IMR-90 (cell line): ENCODE results near the gene JKAMP. TPM values are rescaled to one million over a fixed set of nuclear protein-coding genes. Genes with fewer than 3 reads are reported as not detected.

Experiments used
- ATAC-seq: fragments of 200-7000 bp; cut with Tn5 transposase; 2 replicates; pipeline ENCODE4 v1.9.1; 2020; ENCODE audit warnings: low read depth, mild to moderate bottlenecking, moderate library complexity
- BruUV-seq: library from RNA; stranded (reverse); fragments of 400-500 nt; replicated peaks from 2 replicates; lab custom pipeline; 2021; lab: Mats Ljungman, UMichigan
- CTCF ChIA-PET: fragments of 300-600 bp; formaldehyde crosslinking; extraction: SDS; loops from one replicate; lab custom pipeline; 2021; ENCODE audit warnings: antibody characterized with exemption; lab: Yijun Ruan, JAX
- POLR2A ChIA-PET: fragments of 300-600 bp; sonication (Branson Sonifier 250); formaldehyde crosslinking; loops from one replicate; lab custom pipeline; 2022; ENCODE audit warnings: antibody characterized with exemption; ENCODE audit not compliant: unreplicated experiment; lab: Charles Lee
- DNase-seq: peaks from one replicate; pipeline ENCODE4 v3.0.0; 2013
- H2AFZ ChIP-seq: replicated peaks from 2 replicates; pipeline ENCODE3; 2013; ENCODE audit warnings: low read length, mild to moderate bottlenecking; ENCODE audit not compliant: poor library complexity
- H2AK5ac ChIP-seq: 2 replicates; pipeline ENCODE4 v1.6.1; 2013; ENCODE audit warnings: low read depth, low read length, inconsistent platforms
- H2AK9ac ChIP-seq: replicated peaks from 2 replicates; pipeline ENCODE3; 2013; ENCODE audit warnings: mild to moderate bottlenecking, low read depth, low read length, moderate library complexity; ENCODE audit not compliant: poor library complexity
- H2BK120ac ChIP-seq: 2 replicates; pipeline ENCODE4 v1.6.1; 2013; ENCODE audit warnings: low read depth, low read length, inconsistent platforms
- H2BK15ac ChIP-seq: 3 replicates; pipeline ENCODE4 v1.6.1; 2013; ENCODE audit warnings: low read depth, low read length, inconsistent platforms
- H2BK20ac ChIP-seq: 2 replicates; pipeline ENCODE4 v1.6.1; 2013; ENCODE audit warnings: low read depth, mild to moderate bottlenecking, inconsistent platforms, low read length, moderate library complexity
- H2BK5ac ChIP-seq: 2 replicates; pipeline ENCODE4 v1.6.1; 2013; ENCODE audit warnings: mild to moderate bottlenecking, low read depth, low read length, inconsistent platforms; ENCODE audit not compliant: poor library complexity, severe bottlenecking
- H3K14ac ChIP-seq: replicated peaks from 2 replicates; pipeline ENCODE4 v1.6.1; 2013; ENCODE audit warnings: low read depth, low read length, inconsistent platforms
- H3K18ac ChIP-seq: 2 replicates; pipeline ENCODE4 v1.6.1; 2013; ENCODE audit warnings: low read depth, low read length, control low read depth
- H3K23ac ChIP-seq: 2 replicates; pipeline ENCODE4 v1.6.1; 2013; ENCODE audit warnings: low read depth, low read length, inconsistent platforms
- H3K27ac ChIP-seq: 2 replicates; pipeline ENCODE4 v1.5.1; 2013; ENCODE audit warnings: mild to moderate bottlenecking, control low read depth, low read length; ENCODE audit not compliant: insufficient read depth
- H3K27me3 ChIP-seq: 2 replicates; pipeline ENCODE4 v1.6.1; 2013; ENCODE audit warnings: low read length; ENCODE audit not compliant: control insufficient read depth, insufficient read depth
- H3K36me3 ChIP-seq: 2 replicates; pipeline ENCODE4 v1.6.1; 2013; ENCODE audit warnings: low read length, mixed read lengths; ENCODE audit not compliant: control insufficient read depth, insufficient read depth
- H3K4ac ChIP-seq: 2 replicates; pipeline ENCODE4 v1.6.1; 2013; ENCODE audit warnings: low read depth, low read length, inconsistent platforms
- H3K4me1 ChIP-seq: 2 replicates; pipeline ENCODE4 v1.6.1; 2013; ENCODE audit warnings: low read length, mixed read lengths; ENCODE audit not compliant: control insufficient read depth, insufficient read depth
- H3K4me2 ChIP-seq: 2 replicates; pipeline ENCODE4 v1.6.1; 2013; ENCODE audit warnings: low read depth, mild to moderate bottlenecking, control low read depth, low read length, moderate library complexity
- H3K4me3 ChIP-seq: 2 replicates; pipeline ENCODE4 v1.5.1; 2013; ENCODE audit warnings: low read depth, mild to moderate bottlenecking, control low read depth, low read length, moderate library complexity; ENCODE audit not compliant: insufficient read depth
- H3K56ac ChIP-seq: 2 replicates; pipeline ENCODE4 v1.6.1; 2013; ENCODE audit warnings: low read length, inconsistent platforms; ENCODE audit not compliant: insufficient read depth; ENCODE audit errors: extremely low read depth
- H3K79me1 ChIP-seq, 2 experiments: 2 replicates each; pipeline ENCODE4 v1.6.1; 2013; ENCODE audit warnings: low read length in 2 of 2, inconsistent platforms in 1 of 2, low read depth in 1 of 2
- H3K9ac ChIP-seq: 2 replicates; pipeline ENCODE4 v1.6.1; 2013; ENCODE audit warnings: low read depth, low read length, control low read depth
- H3K9me1 ChIP-seq: 2 replicates; pipeline ENCODE4 v1.6.1; 2013; ENCODE audit warnings: low read length, inconsistent platforms; ENCODE audit not compliant: insufficient read depth
- H3K9me3 ChIP-seq: 2 replicates; pipeline ENCODE4 v1.6.1; 2013; ENCODE audit warnings: low read length; ENCODE audit not compliant: control insufficient read depth, insufficient read depth
- H4K20me1 ChIP-seq: 2 replicates; pipeline ENCODE4 v1.6.1; 2013; ENCODE audit warnings: low read length, inconsistent platforms; ENCODE audit not compliant: insufficient read depth
- H4K5ac ChIP-seq: 2 replicates; pipeline ENCODE4 v1.6.1; 2013; ENCODE audit warnings: mild to moderate bottlenecking, low read depth, low read length, control low read depth
- H4K8ac ChIP-seq, 2 experiments: 2 replicates each; pipeline ENCODE4 v1.6.1; 2013; ENCODE audit warnings: low read depth in 2 of 2, low read length in 2 of 2, control low read depth in 1 of 2, inconsistent platforms in 1 of 2
- H4K91ac ChIP-seq: 2 replicates; pipeline ENCODE4 v1.6.1; 2013; ENCODE audit warnings: low read depth, low read length, inconsistent platforms; ENCODE audit not compliant: insufficient read depth
- BHLHE40 ChIP-seq: fragments of 150-350 bp; IDR thresholded peaks from 2 replicates; pipeline ENCODE4 v1.6.1; 2016; ENCODE audit warnings: mild to moderate bottlenecking, low read depth, low read length
- CEBPB ChIP-seq: IDR thresholded peaks from 2 replicates; pipeline ENCODE4 v1.6.1; 2012; ENCODE audit warnings: low read depth, low read length, improper control_type of control experiment
- CHD1 ChIP-seq: IDR thresholded peaks from 2 replicates; pipeline ENCODE4 v1.6.1; 2012; ENCODE audit warnings: low read depth, low read length, improper control_type of control experiment
- CTCF ChIP-seq: conservative IDR thresholded peaks from 2 replicates; pipeline ENCODE4 v1.5.1; 2012; ENCODE audit warnings: mild to moderate bottlenecking, low read depth, low read length, improper control_type of control experiment
- FOS ChIP-seq: fragments of 150-350 bp; IDR thresholded peaks from 2 replicates; pipeline ENCODE4 v1.6.1; 2016; ENCODE audit warnings: low read depth, low read length
- MAFK ChIP-seq: IDR thresholded peaks from 2 replicates; pipeline ENCODE4 v1.6.1; 2012; ENCODE audit warnings: low read depth, low read length, improper control_type of control experiment
- MAZ ChIP-seq: IDR thresholded peaks from 2 replicates; pipeline ENCODE4 v1.6.1; 2012; ENCODE audit warnings: low read depth, mild to moderate bottlenecking, low read length, improper control_type of control experiment, moderate library complexity, borderline replicate concordance
- MXI1 ChIP-seq: IDR thresholded peaks from 2 replicates; pipeline ENCODE4 v1.6.1; 2012; ENCODE audit warnings: low read depth, mild to moderate bottlenecking, low read length, moderate library complexity, borderline replicate concordance
- NFE2L2 ChIP-seq: fragments of 150-350 bp; IDR thresholded peaks from 2 replicates; pipeline ENCODE4 v1.6.1; 2016; ENCODE audit warnings: low read depth, mild to moderate bottlenecking, low read length
- POLR2A ChIP-seq: IDR thresholded peaks from 2 replicates; pipeline ENCODE4 v1.6.1; 2012; ENCODE audit warnings: mild to moderate bottlenecking, low read depth, low read length
- RAD21 ChIP-seq: IDR thresholded peaks from 2 replicates; pipeline ENCODE4 v1.6.1; 2012; ENCODE audit warnings: low read length, improper control_type of control experiment
- RCOR1 ChIP-seq: IDR thresholded peaks from 2 replicates; pipeline ENCODE4 v1.6.1; 2012; ENCODE audit warnings: mild to moderate bottlenecking, low read length, improper control_type of control experiment; ENCODE audit not compliant: insufficient replicate concordance
- RFX5 ChIP-seq: IDR thresholded peaks from 2 replicates; pipeline ENCODE4 v1.8.0; 2012; ENCODE audit warnings: low read depth, mild to moderate bottlenecking, low read length, moderate library complexity
- SMC3 ChIP-seq: fragments of 150-350 bp; IDR thresholded peaks from 2 replicates; pipeline ENCODE4 v1.6.1; 2016; ENCODE audit warnings: low read depth, mild to moderate bottlenecking, antibody characterized with exemption, low read length, moderate library complexity
- USF2 ChIP-seq: fragments of 150-350 bp; IDR thresholded peaks from 2 replicates; pipeline ENCODE4 v1.6.1; 2017; ENCODE audit warnings: mild to moderate bottlenecking, antibody characterized with exemption, low read length, low read depth
- WGBS, 2 experiments: methylation state at CpG; one replicate each; pipeline versions ENCODE4 v1.1.5 to v1.1.7; 2013; ENCODE audit warnings: missing lambda C conversion rate in 2 of 2; ENCODE audit not compliant: insufficient read length in 1 of 2; ENCODE audit errors: extremely low coverage in 2 of 2; 5-methylcytosine and 5-hydroxymethylcytosine counted together
- dilution Hi-C: fragments of 300-500 bp; cut with HindIII; formaldehyde crosslinking; loops from one replicate; pipeline ENCODE4 v1.14.3; 2018; ENCODE audit warnings: low sequenced_read_pairs; ENCODE audit not compliant: unreplicated experiment
- in situ Hi-C: fragments of 300-500 bp; cut with MboI; formaldehyde crosslinking; loops from 3 replicates; pipeline ENCODE4 v1.14.3; 2019; ENCODE audit warnings: low sequenced_read_pairs, inconsistent platforms, mixed read lengths
- intact Hi-C: fragments of 100-400 bp; cut with micrococcal nuclease; formaldehyde crosslinking; loops from 2 replicates; pipeline ENCODE4 v1.10.0; 2022
- polyA plus RNA-seq, 3 experiments: library from polyadenylated mRNA; depleted of rRNA; stranded (reverse); fragments of >200 nt; gene quantifications; 2 replicates each; pipeline ENCODE4 v1.2.3, GENCODE V29; 2012; ENCODE audit warnings: low replicate concordance in 1 of 3
- total RNA-seq: library from RNA; depleted of rRNA; stranded (reverse); fragments of >200 nt; gene quantifications from 2 replicates; pipeline ENCODE4 v1.2.3, GENCODE V29; 2012
- TF ChIP-seq, protein P1 (sequence below): fragments of 150-350 bp; IDR thresholded peaks from 2 replicates; pipeline ENCODE4 v1.6.1; 2016; ENCODE audit warnings: low read depth, mild to moderate bottlenecking, low read length, moderate library complexity, borderline replicate concordance

The JKAMP gene
- total and polyA plus RNA-seq, 2 of the 4 experiments (the other 2 are of a cell fraction), result 62.2 to 101 TPM

DNA sequence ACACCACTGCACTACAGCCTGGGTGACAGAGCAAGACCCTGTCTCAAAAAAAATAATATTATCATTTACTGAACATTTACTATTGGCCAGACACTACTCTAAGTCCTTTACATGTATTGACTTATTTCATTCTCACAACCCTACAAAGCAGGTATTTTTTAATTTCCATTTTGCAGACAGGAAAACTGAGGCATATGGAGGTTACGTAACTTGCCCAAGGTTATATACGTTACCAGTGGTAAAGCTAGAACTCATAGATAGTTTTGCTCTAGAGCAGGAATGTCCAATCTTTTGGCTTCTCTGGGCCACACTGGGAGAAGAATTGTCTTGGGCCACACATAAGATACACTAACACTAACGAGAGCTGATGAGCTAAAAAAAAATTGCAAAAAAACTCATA is 5.8 kb upstream of the JKAMP start:
- ChIA-PET CTCF (interaction anchor here (1.1 kb wide), 1 partner anchor 98 kb away, joined by 3 read pairs; the partner anchor contains the start of gene CCDC175), POLR2A (no interaction called here)
- Histone ChIP-seq H3K9me3 (no peaks in the 10 kb centered on the region), H2AK9ac (no peak overlapping the region), H3K4ac (no peak overlapping the region), H3K79me1 (peaks cover 21 to 65% of the 10 kb centered on the region in 2 experiments), H2AFZ (no peak overlapping the region), H3K56ac (no peak overlapping the region), H3K27me3 (no peaks in the 10 kb centered on the region), H2AK5ac (no peak overlapping the region), H2BK5ac (no peak overlapping the region), H3K27ac (no peak overlapping the region), H2BK20ac (no peak overlapping the region), H3K14ac (no peak overlapping the region), H3K18ac (no peak overlapping the region), H2BK15ac (no peak overlapping the region), H3K4me2 (no peak overlapping the region), H3K4me3 (no peak overlapping the region), H4K5ac (no peak overlapping the region), H3K36me3 (peaks cover 26% of the 10 kb centered on the region), H4K20me1 (peaks cover 20% of the 10 kb centered on the region; the same call in 1 of the 2 replicates), H4K91ac (no peak overlapping the region), H4K8ac (no peak overlapping the region), H3K9me1 (peaks cover 15% of the 10 kb centered on the region), H3K23ac (no peak overlapping the region), H2BK120ac (no peak overlapping the region), H3K9ac (no peak overlapping the region), H3K4me1 (peaks cover 15% of the 10 kb centered on the region)
- DNase-seq, result no peak
- TF ChIP-seq MAFK (no peak), RFX5 (no peak), RCOR1 (no peak), CTCF (no peak), NFE2L2 (no peak), RAD21 (no peak), POLR2A (no peak), CHD1 (no peak), SMC3 (no peak), FOS (no peak), BHLHE40 (no peak), CEBPB (no peak), USF2 (no peak), MXI1 (no peak), MAZ (no peak)
- TF ChIP-seq, protein P1, sequence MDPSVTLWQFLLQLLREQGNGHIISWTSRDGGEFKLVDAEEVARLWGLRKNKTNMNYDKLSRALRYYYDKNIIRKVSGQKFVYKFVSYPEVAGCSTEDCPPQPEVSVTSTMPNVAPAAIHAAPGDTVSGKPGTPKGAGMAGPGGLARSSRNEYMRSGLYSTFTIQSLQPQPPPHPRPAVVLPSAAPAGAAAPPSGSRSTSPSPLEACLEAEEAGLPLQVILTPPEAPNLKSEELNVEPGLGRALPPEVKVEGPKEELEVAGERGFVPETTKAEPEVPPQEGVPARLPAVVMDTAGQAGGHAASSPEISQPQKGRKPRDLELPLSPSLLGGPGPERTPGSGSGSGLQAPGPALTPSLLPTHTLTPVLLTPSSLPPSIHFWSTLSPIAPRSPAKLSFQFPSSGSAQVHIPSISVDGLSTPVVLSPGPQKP, result no peak
- WGBS, 2 experiments, result no CpG with 5 or more reads among the region's 3 CpGs
- no TSS peak for BruUV-seq
- intact Hi-C loops, result no loop called here
- dilution Hi-C loops, result no loop called here
- in situ Hi-C loops, result loop anchor here (25.0 kb wide), 1 partner anchor 609 kb away; the partner anchor contains the start of gene PCNX4
- no peak for ATAC-seq
